Pons (tissue), 1 donor: ENCODE data around the gene PFKFB2.

Experiments
- DNase-seq: peaks from one replicate; pipeline ENCODE4 v3.0.0-alpha.2; 2016; ENCODE audit warnings: low spot score

PFKFB2 gene

DNA sequence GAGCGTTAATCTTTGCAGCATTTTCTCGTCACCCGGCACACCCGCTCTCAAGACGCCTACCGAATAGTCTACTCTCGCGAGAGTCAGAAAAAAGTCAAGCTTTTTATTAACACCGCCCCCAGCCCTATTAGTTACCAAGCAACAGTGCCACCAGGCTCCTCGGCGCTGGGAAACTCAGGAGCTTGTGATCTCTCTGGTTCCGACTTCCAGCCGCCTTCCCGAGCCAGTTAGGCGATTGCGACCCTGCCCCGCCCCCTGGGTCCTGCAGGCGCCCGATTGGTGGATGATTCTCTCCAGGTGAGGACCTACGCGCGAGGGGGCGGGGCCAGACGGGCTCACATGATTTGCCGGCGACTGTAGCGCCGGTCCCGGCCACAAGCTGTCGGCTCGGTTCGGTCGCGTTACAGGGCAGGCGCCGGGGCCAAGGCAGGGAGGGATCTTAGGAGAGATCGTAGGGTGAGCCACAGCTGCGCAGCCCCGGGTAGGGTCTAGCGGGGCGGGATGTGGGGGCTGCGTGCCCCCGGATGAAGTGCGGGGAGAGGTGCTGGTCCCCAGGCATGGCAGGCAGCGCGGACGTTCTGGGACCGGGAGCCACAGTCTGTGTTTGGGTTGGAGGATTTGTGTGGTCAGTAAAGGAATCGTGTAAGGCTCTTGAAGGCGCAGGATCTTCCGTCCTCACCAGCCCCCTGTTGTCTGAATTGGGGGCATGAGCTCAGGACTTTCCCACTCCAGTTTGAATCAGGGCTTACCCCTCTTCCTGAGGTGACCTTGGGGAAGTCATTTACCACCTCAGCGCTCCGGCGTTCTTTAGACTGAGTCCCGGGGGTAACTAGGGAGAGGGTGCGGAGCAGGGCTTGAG is at the start of gene PFKFB2:
PFKFB2 (plus strand) TSS at position 365 of the 859 bp plus-strand sequence. CDS start 1,443 bp downstream, outside the sequence.
- peak; percentile 97 for DNase-seq

DNA sequence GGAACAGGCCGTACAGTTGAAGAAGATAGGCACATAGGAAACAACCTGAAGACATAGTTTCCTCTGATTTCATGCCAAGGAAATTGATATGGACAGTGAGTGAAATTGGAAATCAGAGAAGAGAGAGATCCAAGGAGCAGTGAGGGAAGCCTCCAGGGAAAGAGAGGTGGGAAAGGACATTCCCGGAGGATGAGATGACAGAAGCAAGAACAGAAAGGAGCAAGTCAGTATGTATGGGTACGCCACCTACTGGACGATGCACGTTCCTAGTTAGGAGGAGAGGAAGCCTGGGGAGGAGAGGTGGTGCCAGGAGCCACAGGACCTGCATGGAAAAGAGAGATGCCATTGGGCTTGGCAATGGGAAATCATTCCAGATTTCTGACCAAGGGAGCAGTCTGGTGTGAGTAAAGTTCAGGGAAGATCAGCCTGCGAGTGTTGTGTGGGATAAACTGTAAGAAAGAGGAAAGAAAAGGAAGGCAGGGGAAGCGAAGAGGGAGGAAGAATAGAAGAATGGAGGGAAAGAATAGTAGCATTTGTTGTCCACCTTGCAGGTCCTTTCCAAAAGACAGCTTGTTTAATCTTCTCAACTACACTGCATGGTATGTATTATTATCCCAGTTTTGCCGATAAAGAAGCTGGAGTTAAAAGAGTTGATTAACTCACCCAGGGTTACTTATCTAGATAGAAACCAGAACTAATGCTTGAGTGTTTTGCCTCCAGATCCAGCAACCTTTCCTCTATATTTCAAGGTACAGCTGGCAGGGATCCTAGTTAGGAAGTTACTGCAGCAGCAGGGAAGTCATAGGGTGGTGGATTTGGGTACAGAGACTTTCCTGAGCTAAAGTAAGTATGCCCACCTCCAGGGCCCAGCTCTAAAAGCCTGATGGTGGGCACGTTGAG is 47.9 kb upstream of the PFKFB2 start:
- DNase-seq = peak; percentile 60

DNA sequence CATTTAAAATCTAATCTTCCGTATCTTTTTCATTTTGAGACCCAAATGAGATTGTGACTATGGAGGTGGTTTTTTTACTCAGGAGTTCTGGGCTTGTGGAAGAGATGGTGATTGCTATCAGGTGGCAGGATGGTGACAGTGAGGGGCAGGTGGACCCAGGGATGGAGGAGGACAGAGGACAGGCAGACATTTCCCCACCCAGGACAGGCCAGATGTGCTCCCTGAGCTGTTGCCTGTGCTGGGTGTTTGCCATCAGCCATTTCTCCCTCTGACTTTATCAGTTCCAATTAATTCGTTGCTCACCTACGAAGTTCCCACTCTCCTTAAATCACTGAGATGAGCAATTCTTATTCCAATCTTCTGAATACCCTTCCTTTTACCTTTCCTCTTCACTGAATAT is 47.0 kb upstream of the PFKFB2 start:
- no peak for DNase-seq

DNA sequence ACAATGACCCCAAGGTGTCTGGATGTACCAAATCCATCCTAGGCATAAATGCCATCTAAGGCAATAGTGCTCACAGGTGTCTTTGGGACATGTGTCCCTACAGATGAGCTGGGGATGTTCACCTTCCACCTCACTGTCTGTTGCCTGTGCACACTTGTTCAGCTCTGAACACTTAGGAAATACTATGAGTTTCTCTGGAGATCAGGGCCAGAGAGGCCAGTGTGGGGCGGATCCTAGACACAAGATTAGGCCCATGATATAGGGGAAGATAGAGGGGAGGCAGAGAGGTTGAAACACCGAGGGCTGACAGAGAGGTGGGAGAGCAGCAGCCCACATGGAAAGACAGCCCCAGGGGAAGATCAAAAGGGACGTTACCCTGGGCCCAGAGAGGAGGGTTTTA is 46.2 kb upstream of the PFKFB2 start:
- DNase-seq = no peak

DNA sequence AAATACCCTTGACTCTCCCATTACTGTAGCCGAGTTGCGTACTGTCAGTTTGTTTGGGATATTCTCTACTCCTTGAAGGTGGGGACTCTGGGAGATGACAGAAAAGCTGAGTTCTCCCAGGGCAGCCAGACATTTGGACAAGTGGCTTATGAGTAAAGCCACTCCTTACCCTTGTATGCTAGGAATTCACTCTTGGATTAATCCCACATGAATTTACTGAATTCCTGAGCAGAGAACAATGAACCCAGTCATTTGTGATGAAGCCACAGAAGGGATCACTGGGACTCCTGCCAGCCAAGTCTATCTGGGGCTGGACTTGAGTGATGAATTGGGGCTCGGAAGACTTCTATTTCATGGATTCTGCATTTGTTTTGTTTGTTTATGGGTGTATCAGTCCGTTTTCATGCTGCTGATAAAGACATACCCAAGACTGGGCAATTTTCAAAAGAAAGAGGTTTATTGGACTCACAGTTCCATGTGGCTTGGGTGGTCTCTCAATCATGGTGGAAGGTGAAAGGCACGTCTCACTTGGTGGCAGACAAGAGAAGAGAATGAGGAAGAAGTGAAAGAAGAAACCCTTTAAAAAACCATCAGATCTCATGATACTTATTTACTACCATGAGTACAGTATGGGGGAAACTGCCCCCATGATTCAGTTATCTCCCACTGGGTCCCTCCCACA is 45.6 kb upstream of the PFKFB2 start:
- peak; percentile 55 for DNase-seq

DNA sequence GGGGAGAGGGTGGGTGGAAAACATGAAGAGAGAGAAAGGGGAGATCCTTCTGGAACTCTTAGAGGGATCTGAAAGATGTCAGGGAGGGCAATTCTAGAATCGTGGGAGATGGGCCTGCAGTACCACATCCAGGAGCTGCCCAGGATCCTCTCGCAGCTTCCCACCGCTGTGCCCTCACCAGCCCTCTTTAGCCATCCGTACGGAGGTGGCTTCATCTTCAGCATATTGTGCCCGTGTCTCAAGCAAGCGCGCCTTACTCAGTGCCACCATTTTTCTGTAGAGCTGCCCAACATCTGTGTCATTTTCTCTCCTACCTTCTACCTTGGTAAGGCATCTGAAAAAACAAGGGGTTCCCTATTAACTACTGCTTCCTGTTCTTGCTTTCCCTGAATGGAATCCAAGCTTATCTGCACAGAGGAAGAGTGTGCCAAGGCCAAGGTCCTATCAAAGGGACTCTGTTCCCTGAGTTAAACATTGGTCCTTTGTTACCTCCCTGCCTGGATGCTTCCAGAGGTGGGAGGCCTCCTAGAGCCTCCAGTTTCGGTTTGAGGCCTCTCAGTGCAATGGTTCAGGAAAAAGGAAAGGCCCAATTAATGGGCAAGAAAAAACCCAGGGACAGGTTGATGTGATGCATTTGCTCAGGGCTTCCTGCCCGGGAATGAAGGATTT is 43.8 kb upstream of the PFKFB2 start:
- DNase-seq = no peak

DNA sequence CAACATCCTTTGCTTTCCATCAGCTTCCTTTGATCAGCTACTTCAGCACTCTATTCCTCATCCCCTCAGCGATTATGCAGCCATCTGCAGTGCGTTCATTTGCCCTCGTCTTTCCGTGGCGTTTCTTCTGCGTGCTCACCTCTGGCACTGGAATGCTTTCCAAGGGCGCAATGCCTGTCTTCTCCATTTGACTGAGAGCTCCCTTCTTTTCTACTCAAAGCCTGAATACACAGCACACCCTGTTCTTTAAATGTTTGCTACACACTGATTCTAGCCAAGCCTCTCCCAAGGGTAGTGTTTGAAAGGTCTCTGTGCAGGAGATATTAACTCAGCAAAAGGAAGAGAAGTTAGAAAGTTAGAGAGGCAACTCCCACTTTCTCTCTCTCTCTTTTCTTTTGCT is 43.1 kb upstream of the PFKFB2 start:
- DNase-seq = no peak

DNA sequence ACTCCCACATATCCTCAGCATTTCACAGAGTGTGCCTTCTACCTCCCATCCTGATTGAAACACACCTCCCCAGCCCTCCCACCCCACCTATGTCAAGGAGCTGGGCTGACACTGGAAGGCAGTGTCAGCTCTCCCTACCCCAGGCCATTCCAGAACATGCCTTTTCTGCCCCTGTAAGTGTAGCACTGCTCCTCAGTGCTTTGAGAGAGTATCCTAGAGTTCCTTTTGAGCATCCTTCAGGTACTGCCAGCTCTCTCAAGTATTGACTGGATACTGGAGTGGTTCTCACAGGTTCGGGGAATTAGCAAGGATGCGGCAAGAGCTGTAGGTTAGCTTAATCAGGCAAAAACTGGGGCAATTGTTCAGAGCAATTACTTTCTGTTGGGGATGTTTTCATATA is 42.3 kb upstream of the PFKFB2 start:
- no peak for DNase-seq

DNA sequence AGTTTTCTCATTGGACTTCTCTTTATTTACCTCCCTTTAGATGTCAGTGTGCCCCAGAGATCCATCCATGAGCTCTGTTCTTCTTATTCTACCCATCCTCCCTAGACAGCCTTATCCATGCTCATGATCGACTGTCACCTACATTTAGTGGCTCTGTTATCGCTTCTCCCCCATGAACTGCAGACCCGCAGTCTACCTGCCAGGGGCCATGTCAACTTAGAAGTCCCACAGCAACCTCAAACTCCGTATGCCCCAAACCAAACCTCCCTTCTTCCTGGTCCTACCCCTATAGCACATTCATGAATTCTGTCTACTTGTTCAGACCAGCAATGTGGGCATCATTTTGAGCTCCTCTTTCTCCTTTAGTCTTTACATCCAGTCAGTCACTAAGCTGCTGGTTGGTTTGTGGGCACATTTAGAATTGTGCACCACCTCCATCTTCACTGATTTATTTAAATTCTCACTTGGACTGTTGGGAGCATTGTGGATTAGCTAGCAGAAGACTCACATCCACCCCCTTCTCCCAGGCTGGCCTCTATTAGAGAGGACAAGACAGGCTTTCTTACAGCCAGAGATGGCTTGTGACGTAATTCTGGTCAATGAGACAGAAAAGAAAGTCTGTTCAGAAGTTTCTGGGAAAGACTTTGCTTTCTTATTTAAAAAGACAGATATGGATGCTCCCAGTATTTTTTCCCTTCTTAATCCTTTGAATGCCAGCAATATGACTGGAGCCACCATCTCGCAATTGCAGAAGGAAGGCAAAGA is 39.6 kb upstream of the PFKFB2 start:
- DNase-seq = no peak

DNA sequence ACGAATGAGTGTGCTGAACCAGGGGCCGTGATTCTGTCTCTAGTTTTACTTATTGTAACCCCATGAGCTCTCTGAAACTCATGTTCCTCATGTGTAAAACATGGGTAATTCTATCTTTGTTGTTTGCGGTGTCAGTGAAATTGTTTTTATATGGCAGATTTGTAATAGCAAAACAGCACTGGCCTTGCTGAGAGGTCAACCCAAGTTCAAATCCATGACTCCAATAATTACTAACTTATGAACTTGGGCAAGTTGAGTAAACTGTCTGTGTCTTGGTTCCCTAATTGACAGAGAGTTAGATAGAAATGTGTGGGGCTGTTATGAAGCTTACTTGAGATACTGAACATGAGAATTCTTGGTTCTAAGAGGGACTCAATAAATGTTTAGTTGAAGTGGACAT is 38.3 kb upstream of the PFKFB2 start:
- no peak for DNase-seq

DNA sequence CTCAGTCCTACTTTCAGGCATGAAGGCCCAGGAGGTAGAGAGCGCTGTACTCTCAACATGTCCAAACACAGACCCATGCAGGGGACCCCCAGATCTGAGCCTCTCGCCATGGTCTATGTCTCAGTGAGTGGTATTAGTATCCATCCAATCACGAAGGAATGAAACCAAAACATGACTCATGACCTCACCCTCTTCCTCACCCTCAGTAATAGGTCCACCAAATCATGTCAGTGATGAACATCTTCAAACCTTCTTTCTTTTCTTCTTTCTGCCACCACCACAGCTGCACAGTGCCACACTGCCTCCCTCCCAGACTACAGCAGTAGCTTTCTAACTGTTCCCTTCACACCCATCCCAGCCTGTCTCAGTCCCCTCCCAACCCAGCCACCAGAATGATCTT is 37.3 kb upstream of the PFKFB2 start:
- no peak for DNase-seq

DNA sequence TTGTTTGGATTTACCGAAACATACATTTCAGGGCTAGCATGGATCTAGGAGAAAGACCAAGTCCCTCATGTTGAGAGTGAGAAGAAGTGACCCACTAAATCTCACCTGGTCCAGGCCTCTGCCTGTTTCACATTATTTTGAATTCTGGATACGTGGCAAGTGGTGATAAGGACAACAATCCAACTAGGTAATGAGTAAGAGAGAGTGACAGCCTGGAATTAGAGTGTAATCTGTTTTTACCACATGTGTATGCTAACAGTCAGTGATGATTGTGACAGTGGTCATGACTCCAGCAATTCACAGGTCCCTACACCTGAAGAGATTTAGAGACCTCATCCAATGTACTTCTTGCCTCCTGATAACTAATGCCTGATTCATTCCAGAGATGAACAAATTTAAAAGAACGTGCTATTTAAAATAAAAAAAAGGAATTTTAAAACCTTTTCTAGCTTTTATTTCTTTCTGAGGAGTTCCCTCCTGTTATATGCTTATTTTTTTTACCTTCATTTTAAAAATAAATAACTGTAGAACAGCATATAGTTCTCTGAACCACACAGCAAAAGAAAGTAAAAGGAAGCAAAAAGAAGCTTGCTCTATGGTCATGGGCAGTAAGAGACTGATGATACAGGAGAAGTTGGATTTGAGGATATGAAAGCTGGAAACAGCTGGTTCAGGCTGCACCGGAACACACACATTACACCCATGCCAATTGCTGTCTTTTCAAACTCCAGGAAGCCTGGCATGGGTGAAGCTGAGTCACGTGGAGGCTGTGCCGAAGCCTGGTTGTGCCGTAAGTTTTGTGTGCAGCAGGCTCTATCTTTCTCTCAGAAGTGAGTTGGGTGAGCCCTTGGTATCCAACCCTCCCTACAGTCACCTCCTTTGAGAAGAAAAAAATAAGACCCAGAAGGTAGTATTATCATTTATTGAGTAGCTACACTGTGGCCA is 35.2 kb upstream of the PFKFB2 start:
- peak; percentile 45 for DNase-seq

DNA sequence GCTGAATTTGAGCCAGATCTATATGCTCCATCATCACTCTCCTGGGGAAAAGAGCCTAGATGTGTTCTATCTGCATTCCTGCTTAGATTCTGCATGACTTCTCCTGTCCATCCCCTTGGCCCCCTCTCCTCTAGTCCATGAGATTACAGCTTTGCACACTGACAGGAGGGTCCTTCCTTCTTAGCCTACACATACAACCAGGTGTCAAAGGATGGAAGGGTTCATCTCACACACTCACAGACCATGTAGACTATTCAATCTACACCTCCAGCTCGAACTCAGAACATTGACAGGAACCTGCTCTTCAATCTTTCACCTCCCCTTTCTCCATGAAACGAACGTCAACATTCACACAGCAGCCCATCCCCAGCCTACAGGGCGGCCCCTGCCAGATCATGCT is 34.4 kb upstream of the PFKFB2 start:
- no peak for DNase-seq

DNA sequence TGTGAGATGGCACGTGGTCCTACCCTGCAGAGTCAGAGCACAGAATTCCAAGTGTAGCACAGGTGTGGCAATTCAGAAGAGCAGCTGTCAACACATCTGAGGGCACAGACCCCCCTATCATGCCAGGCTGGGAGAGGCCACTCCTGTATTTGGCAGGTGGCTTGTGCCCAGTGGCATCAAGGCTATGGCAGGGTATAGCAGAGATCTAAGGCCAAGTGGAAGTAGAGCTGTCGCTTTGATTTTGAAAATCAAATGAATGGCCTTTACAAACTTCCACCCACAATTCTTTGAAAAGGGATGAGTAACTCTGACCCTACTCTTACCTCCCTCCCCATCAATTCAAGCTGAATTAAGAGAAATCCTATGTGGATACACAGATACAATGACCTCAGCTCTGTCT is 33.9 kb upstream of the PFKFB2 start:
- no peak for DNase-seq

DNA sequence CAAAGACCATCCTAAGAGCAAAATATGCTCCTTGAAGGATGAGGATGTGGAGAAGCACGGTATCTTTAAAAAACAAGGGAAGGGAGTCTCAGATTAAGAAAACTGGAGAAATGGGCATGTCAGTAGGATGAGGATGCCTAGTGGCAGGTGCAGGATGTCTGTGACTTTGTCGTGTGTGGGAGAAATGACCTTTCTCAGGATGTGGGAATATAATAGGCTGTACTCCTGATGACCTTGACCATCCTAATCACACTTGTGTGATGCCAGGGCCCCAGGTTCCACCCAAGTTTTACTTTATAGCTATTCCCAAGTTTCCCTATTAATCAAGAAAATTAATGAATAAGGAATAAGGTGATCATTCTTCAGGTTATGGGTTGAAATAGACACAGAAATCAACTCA is 33.4 kb upstream of the PFKFB2 start:
- no peak for DNase-seq

DNA sequence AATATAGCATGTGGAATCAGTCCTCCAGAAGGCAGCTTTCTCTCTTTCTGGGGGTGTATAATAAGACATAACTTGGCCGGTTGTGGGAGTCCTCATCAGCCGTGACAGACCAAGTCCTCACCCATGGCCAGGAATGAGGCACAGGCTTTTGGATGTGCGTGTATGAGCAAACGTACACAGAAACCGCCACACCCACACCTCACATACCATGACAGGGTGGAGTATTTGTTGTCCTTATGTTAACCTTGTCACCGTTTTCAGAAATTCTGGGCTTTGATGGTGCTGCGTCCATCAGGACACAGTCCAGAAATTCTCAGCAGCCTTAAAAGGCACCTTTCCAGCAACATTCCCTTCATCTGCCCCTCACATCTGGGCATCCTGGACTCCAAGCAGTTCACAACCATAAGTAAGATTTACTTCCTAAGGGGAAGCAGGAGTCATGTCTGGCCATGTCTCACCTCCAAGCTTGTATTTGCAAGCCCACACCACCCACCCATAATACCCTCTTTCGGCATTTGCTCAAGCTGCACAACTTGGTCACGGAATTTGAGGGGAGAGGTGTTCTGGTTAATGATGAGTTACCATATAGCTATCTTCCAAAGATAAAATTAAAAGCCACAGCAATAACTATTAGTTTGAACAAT is 32.9 kb upstream of the PFKFB2 start:
- no peak for DNase-seq

DNA sequence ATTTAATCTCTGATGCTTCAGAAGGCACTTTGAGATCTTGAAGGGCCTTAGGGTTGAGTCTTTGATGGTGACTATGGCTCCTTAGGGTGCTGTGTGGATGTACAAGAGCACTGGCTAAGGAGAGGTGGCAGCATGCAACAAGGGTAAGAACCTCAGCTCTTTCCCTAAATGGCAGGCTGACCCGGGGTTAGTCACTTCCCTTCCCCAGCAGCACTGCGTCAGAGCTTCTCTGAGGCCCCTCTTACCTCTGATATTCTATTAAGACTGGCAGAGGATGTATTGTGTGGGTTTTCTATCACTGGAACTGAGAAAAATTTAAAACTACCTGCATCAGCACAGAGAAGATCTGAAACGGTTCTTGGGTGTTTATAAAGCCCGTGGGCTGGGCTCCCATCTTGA is 32.4 kb upstream of the PFKFB2 start:
- DNase-seq = no peak

DNA sequence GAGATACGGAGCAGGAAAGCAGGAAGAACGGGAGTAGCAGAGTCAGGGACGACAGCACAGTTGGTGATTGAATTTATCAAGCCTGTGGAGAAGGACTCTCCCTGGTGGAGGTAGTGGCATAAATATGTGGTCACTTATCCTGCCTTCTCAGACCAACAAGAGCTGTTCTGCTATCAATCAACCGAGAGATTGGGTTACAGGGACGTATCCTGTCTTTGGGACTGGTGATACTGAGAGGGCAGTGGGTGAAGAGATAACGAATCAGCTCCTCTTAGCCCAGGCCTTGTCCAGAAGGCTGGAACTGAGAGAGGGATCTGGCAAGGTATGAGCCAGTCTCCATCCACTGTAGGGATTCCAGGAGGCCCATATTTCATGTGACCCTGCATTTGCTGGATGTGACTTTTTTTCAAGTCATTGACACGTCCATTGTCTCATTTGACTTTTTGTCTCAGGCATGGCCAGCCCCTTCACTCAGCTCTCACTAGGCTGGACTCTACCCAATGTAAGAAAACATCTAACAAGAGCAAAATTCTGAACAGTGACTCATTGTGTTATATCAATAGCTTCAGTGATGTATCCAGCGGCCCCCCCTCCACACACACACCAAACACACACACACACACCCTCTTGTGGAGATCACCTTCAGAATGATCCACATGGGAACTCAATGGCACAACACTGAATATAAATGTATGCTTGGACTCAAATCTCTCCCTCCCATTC is 31.8 kb upstream of the PFKFB2 start:
- peak; percentile 70 for DNase-seq
